Small intestine (tissue), 7 donors: ENCODE data around the gene TUBB8. TPM values are rescaled to one million over a fixed set of nuclear protein-coding genes. Genes with fewer than 3 reads are reported as not detected.
A peak's percentile ranks its signal among the peaks of the same experiment; 100 is the strongest.

ENCODE experiments used
- DNase-seq, 2 donors: peaks; one replicate each; pipeline versions ENCODE4 v3.0.0 to v3.0.0-alpha.2; 2013
- FAIRE-seq: peaks from 2 replicates; lab custom pipeline; 2012; peaks lifted over from hg19 to GRCh38; lab: Jason Lieb, UNC
- H3K27ac ChIP-seq, 3 donors: one replicate each; pipeline ENCODE4 v1.5.1; 2013; ENCODE audit warnings: low read length in 2 of 3, mild to moderate bottlenecking in 2 of 3, control low read depth in 1 of 3, inconsistent platforms in 1 of 3, low read depth in 1 of 3, moderate library complexity in 1 of 3
- H3K27me3 ChIP-seq, 3 donors: one replicate each; pipeline ENCODE4 v1.6.1; 2013; ENCODE audit warnings: low read length in 3 of 3, inconsistent platforms in 1 of 3; ENCODE audit not compliant: control insufficient read depth in 3 of 3, insufficient read depth in 3 of 3
- H3K36me3 ChIP-seq, 3 donors: one replicate each; pipeline ENCODE4 v1.6.1; 2013; ENCODE audit warnings: low read length in 3 of 3, inconsistent platforms in 1 of 3, low read depth in 1 of 3, mild to moderate bottlenecking in 1 of 3, moderate library complexity in 1 of 3; ENCODE audit not compliant: control insufficient read depth in 3 of 3, insufficient read depth in 2 of 3
- H3K4me1 ChIP-seq, 3 donors: one replicate each; pipeline ENCODE4 v1.6.1; 2013; ENCODE audit warnings: low read length in 2 of 3, inconsistent platforms in 1 of 3, low read depth in 1 of 3, mild to moderate bottlenecking in 1 of 3, moderate library complexity in 1 of 3; ENCODE audit not compliant: control insufficient read depth in 3 of 3, insufficient read depth in 2 of 3
- H3K4me3 ChIP-seq, 3 donors: one replicate each; pipeline ENCODE4 v1.5.1; 2013; ENCODE audit warnings: low read length in 3 of 3, control low read depth in 1 of 3, inconsistent platforms in 1 of 3, low read depth in 1 of 3, mild to moderate bottlenecking in 1 of 3, moderate library complexity in 1 of 3
- H3K9me3 ChIP-seq, 2 donors: one replicate each; pipeline ENCODE4 v1.6.1; 2013; ENCODE audit warnings: low read depth in 1 of 2, low read length in 1 of 2; ENCODE audit not compliant: control insufficient read depth in 2 of 2, insufficient read depth in 1 of 2
- whole genome bisulfite sequencing, 3 donors: extraction: QIAGEN DNeasy Blood & Tissue Kit; methylation state at CpG; one replicate each; pipeline ENCODE4 v1.1.7; 2013; 5-methylcytosine and 5-hydroxymethylcytosine counted together
- polyA plus RNA-seq, 4 donors: library from polyadenylated mRNA; stranded (reverse) in 3 of 4; unstranded in 1 of 4; fragments of 200-250 nt in 3 of 4; fragments of 120-200 nt in 1 of 4; gene quantifications; one replicate each; pipeline versions ENCODE4 v1.2.1 to v1.2.3, GENCODE V29; 2013
- donor health status: healthy with polysubstance abuse.
- donor health status: control.
- donor health status: control.
- donor health status: Bipolar disorder and iron deficiency.
- donor health status: healthy.

Gene TUBB8
- polyA plus RNA-seq, 4 donors, result 0.13 to 1.1 (median 0.75) TPM; not detected in 1

GRCh38 chr10:89248-89647 lies 40.2 kb upstream of the TUBB8 start:
- no peaks in the 10 kb centered on the region for H3K36me3 ChIP-seq
- DNase-seq (no peak), FAIRE-seq (no peak)
- 80 to 83% (median 82%) methylated on average over 2 of the region's 2 CpGs for WGBS, 3 donors
- H3K9me3 ChIP-seq, result no peaks in the 10 kb centered on the region
- H3K27ac ChIP-seq, result no peak overlapping the region
- H3K27me3 ChIP-seq, result no peaks in the 10 kb centered on the region
- peaks cover 0 to 13% (median 3%) of the 10 kb centered on the region in 3 donors for H3K4me1 ChIP-seq
- H3K4me3 ChIP-seq, result no peak overlapping the region

- no peaks in the 10 kb centered on the region for H3K27me3 ChIP-seq
- DNase-seq, result peak; percentile 16 to 21
- WGBS, 3 donors, result 33 to 43% (median 39%) methylated on average over 4 of the region's 4 CpGs
- H3K36me3 ChIP-seq, result no peaks in the 10 kb centered on the region
- H3K9me3 ChIP-seq, result no peaks in the 10 kb centered on the region
- H3K4me1 ChIP-seq, result peaks cover 0 to 13% (median 3%) of the 10 kb centered on the region in 3 donors
- no peak overlapping the region for H3K27ac ChIP-seq
- FAIRE-seq, result no peak
- H3K4me3 ChIP-seq, result no peak overlapping the region
Measured at GRCh38 chr10:88253-88652, 39.2 kb upstream of the TUBB8 start.

GRCh38 chr10:87177-88080 lies 38.3 kb upstream of the TUBB8 start:
- DNase-seq (peak; percentile 80 to 82), FAIRE-seq (no peak)
- no peaks in the 10 kb centered on the region for H3K27me3 ChIP-seq
- no peaks in the 10 kb centered on the region for H3K36me3 ChIP-seq
- H3K4me1 ChIP-seq, result peaks cover 0 to 13% (median 3%) of the 10 kb centered on the region in 3 donors
- H3K9me3 ChIP-seq, result no peaks in the 10 kb centered on the region
- H3K27ac ChIP-seq, result peak overlapping the region in 1 of 3 donors; percentile 38
- WGBS, 3 donors, result 42 to 65% (median 46%) methylated on average over 16 to 19 of the region's 19 CpGs
- no peak overlapping the region for H3K4me3 ChIP-seq

DNA sequence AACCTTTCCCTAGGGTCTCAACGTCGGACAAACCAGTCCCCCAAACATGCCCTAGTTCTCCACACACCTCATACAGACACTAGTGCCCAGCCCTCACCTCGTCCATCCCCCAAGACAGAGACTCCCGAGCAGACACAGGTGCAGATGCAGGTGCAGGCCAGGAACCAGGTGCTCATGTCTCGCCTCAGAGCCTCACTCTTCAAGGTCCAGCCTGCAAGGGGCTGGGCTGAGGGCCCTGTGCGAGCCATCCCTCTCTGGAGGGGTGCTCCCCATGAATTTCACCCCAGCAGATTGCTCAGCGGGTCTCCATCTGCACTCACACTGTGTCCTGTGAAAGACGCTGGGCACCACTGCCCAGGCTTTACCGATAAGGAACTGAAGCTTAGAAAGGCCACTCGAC lies 36.9 kb upstream of the TUBB8 start:
- WGBS, 3 donors, result 83 to 88% (median 84%) methylated on average over 8 to 10 of the region's 10 CpGs
- Histone ChIP-seq H3K27ac (no peak overlapping the region), H3K4me1 (peaks cover 0 to 13% (median 3%) of the 10 kb centered on the region in 3 donors), H3K9me3 (no peaks in the 10 kb centered on the region), H3K27me3 (no peaks in the 10 kb centered on the region), H3K4me3 (no peak overlapping the region), H3K36me3 (no peaks in the 10 kb centered on the region)
- DNase-seq (no peak), FAIRE-seq (no peak)

DNA sequence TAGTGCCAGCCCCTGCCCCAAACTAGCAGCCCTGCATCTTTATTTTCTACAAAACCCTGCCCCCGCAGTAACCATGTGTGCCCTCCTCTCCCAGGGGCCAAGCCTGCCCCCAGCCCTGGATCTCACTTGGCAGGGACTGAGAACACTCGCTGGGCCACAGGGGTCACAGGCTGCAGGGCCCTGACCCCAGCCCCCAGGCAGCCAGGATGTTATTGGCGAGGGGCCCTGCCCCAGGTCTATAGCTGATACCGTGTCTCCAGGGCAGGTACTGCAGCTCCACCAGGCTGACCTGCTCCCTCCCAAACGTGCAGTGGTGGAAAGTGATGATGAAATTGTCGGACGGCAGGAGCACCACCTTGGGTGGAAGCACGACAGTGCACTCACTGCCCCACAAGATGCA lies 35.9 kb upstream of the TUBB8 start:
- H3K27me3 ChIP-seq, result peaks cover 0 to 1% (median under 1%) of the 10 kb centered on the region in 3 donors
- DNase-seq (no peak), FAIRE-seq (no peak)
- WGBS, 3 donors, result 79 to 90% (median 83%) methylated on average over 8 of the region's 8 CpGs
- no peaks in the 10 kb centered on the region for H3K36me3 ChIP-seq
- no peak overlapping the region for H3K4me3 ChIP-seq
- peaks cover 0 to 13% (median 3%) of the 10 kb centered on the region in 3 donors for H3K4me1 ChIP-seq
- no peaks in the 10 kb centered on the region for H3K9me3 ChIP-seq
- H3K27ac ChIP-seq, result no peak overlapping the region

- Histone ChIP-seq H3K4me1 (peaks cover 0 to 13% (median 3%) of the 10 kb centered on the region in 3 donors), H3K27ac (no peak overlapping the region), H3K9me3 (no peaks in the 10 kb centered on the region), H3K36me3 (no peaks in the 10 kb centered on the region), H3K4me3 (no peak overlapping the region), H3K27me3 (peaks cover 0 to 9% (median 3%) of the 10 kb centered on the region in 3 donors)
- WGBS, 3 donors, result 86 to 88% (median 87%) methylated on average over 9 of the region's 9 CpGs
- FAIRE-seq (no peak), DNase-seq (no peak)
Measured at GRCh38 chr10:83930-84530, 34.9 kb upstream of the TUBB8 start.

DNA sequence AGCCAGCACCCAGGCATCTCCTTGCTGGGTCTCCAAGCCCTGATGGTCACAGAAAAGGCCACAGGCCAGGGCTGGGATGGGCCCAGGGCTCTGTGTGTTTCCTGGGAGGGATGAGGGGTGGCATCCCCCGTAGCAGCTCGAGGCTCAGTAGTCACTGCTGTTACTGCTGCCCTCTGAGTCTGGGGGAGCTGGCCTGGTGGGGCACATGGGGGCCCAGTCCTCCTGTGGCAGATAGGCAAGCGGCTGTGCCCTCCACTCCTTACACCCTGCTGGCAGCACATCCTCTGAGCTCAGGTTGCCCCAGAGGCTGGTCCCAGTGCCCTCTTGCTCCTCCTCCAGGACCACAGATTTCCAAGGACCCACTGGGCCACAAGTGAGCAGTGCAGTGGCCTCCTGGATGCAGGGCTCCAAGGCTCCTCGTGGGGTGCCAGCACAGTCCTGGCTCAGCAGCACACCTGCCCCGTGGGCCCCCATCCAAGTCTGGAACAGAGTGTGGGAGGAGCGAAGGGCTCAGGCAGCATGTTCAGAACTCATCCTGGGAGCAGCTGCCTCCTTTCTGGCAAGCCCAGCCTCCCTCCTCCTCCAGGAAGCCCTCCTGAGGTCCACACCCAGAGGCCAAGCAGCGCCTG lies 31.5 kb upstream of the TUBB8 start:
- 42 to 61% (median 59%) methylated on average over 6 to 7 of the region's 7 CpGs for WGBS, 3 donors
- no peak for DNase-seq
- Histone ChIP-seq H3K27me3 (peaks cover 0 to 13% (median 3%) of the 10 kb centered on the region in 3 donors), H3K36me3 (no peaks in the 10 kb centered on the region), H3K27ac (no peak overlapping the region), H3K9me3 (no peaks in the 10 kb centered on the region), H3K4me3 (no peak overlapping the region), H3K4me1 (no peaks in the 10 kb centered on the region)
- no peak for FAIRE-seq

- Histone ChIP-seq H3K4me1 (no peaks in the 10 kb centered on the region), H3K9me3 (no peaks in the 10 kb centered on the region), H3K27me3 (peaks cover 0 to 13% (median 3%) of the 10 kb centered on the region in 3 donors), H3K4me3 (no peak overlapping the region), H3K27ac (no peak overlapping the region), H3K36me3 (no peaks in the 10 kb centered on the region)
- FAIRE-seq (no peak), DNase-seq (no peak)
- 67 to 73% (median 73%) methylated on average over 4 of the region's 4 CpGs for WGBS, 3 donors
Measured at GRCh38 chr10:79532-80215, 30.6 kb upstream of the TUBB8 start.
